Iris pigment epithelial cell (primary cell): ENCODE measurements around the gene APBB2.

Source experiments
- DNase-seq: peaks from one replicate; pipeline ENCODE4 v3.0.0-alpha.2; 2011; ENCODE audit warnings: low read depth

Gene APBB2

GRCh38 chr4:41189076-41189475 is 25.3 kb downstream of the APBB2 start:
- DNase-seq, result no peak

GRCh38 chr4:41185614-41186592 is 28.4 kb downstream of the APBB2 start:
- DNase-seq, result peak; percentile 50

- DNase-seq, result no peak
Observed at GRCh38 chr4:41184009-41184408, 30.3 kb downstream of the APBB2 start.

GRCh38 chr4:41183021-41183553 is 31.3 kb downstream of the APBB2 start:
- DNase-seq, result no peak

GRCh38 chr4:41181037-41181436 is 33.3 kb downstream of the APBB2 start:
- no peak for DNase-seq

GRCh38 chr4:41179498-41180195 is 34.7 kb downstream of the APBB2 start:
- no peak for DNase-seq

- peak; percentile 96 for DNase-seq
Observed at GRCh38 chr4:41178372-41179370, 35.7 kb downstream of the APBB2 start.

GRCh38 chr4:41177016-41177415 is 37.3 kb downstream of the APBB2 start:
- DNase-seq, result peak; percentile 92

- DNase-seq, result peak; percentile 83
Observed at GRCh38 chr4:41176340-41176739, 38.0 kb downstream of the APBB2 start.

GRCh38 chr4:41175794-41176193 is 38.5 kb downstream of the APBB2 start:
- peak; percentile 36 for DNase-seq

GRCh38 chr4:41174444-41174843 is 39.9 kb downstream of the APBB2 start:
- DNase-seq, result peak; percentile 78

- no peak for DNase-seq
Observed at GRCh38 chr4:41172786-41173185, 41.6 kb downstream of the APBB2 start.

GRCh38 chr4:41169256-41169800 is 45.0 kb downstream of the APBB2 start:
- DNase-seq, result no peak

- DNase-seq, result no peak
Observed at GRCh38 chr4:41167191-41167590, 47.2 kb downstream of the APBB2 start.

- no peak for DNase-seq
Observed at GRCh38 chr4:41164405-41164804, 49.9 kb downstream of the APBB2 start.

- DNase-seq, result no peak
Observed at GRCh38 chr4:41161355-41161754, 53.0 kb downstream of the APBB2 start.

- DNase-seq, result peak; percentile 63
Observed at GRCh38 chr4:41160856-41161255, 53.5 kb downstream of the APBB2 start.

GRCh38 chr4:41160012-41160789 is 54.1 kb downstream of the APBB2 start:
- peak; percentile 97 for DNase-seq

GRCh38 chr4:41158756-41159155 is 55.6 kb downstream of the APBB2 start:
- no peak for DNase-seq

- no peak for DNase-seq
Observed at GRCh38 chr4:41158274-41158673, 56.1 kb downstream of the APBB2 start.
